NCI-H82 treated with DMSO at 0.1 percent for 48 hours (cell line): ENCODE results near the gene NOCT.
"Not testable (repeated sequence)": the region's sequence is repeated elsewhere in the genome, so short reads cannot be mapped to it uniquely, and the experiment has no call there.

ENCODE experiments used
- DNase-seq: peaks from one replicate; lab custom pipeline; 2025; ENCODE audit not compliant: unreplicated experiment; lab: John Stamatoyannopoulos, UW

NOCT gene

DNA sequence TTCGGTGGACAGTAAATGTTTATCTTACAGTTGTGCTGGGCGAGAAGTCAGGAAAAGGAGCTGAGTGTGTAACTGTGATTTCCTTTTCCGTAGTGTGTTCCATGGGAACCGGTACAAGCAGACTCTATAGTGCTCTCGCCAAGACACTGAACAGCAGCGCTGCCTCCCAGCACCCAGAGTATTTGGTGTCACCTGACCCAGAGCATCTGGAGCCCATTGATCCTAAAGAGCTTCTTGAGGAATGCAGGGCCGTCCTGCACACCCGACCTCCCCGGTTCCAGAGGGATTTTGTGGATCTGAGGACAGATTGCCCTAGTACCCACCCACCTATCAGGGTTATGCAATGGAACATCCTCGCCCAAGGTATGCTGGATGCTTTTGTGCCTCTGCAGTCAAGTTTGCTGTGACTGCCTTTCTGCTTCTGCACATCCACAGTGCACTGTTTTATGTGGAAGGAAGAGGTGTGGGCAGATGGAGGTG is 27.4 kb downstream of the NOCT start:
- DNase-seq: no peak

DNA sequence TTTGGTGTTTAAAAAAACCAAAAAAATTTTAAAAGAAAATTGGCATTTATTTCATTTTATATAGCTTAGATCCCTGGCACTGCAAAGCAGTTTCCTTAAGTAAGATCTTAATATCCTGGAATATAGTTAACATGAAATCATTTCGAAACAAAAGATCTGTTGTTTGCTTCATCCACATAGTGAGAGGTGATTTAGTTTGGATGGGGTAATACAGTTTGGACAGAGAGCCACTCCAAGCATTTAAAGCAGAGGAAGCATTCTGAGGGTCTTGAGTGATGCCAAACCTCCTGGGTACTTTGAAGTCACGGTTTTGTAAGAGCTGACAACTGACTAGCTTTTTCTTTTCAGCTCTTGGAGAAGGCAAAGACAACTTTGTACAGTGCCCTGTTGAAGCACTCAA is 28.7 kb downstream of the NOCT start:
- DNase-seq: no peak

DNA sequence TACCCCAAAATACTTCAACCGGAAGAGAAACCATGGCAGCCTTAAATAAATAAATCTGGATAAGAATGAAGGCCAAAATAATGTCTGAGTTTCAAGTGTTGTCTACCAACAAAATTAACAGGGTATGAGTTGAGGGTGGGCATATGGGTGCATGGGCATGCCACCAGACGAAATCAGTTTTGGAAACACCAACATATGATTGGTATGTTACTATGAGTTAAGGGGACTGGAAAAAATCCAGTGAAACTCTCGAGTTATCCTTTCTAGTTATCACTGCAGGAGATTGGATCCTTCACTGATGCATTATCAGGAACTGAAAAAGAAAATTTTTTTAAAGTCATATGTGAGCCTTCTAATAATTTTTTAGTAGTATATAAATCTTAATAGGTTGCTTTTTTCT is 32.4 kb downstream of the NOCT start:
- no peak for DNase-seq

DNA sequence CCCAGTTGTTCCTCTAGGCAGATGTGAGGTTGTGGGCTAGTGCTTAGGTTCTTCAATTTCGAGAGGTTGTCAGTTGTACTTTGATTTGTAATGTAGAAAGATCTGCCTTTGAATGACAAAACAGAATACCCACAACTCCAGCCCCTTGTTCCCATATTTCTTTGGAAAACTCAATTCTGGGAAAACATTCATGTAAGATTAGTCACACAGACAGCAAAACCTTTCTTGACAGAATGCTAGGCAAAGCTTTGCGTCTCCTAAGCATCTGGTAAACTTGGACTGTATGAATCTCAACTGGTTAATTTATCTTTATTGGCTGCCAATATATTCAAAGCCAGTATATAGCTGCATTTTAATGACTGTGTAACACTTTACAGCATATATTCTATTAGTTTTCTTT is 34.9 kb downstream of the NOCT start:
- DNase-seq: no peak

DNA sequence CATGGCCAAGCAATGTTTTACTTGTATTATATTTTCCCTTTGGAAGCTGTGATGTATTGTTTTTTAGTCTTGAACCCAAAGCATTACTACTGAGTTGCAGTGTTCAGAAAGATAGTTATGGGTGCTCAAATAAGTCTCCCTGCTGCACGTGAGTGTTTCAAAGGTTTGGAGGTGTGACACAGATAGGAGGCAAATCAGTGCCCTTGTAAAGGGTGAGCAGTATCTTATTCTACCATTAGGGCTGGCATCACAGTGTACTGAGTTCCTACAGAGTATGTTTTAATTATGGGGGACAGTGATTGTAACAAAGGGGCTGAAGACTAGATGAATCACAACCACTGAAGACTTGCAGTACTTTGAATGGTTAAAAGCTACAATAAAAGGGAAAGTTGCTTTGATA is 38.3 kb downstream of the NOCT start:
- no peak for DNase-seq

DNA sequence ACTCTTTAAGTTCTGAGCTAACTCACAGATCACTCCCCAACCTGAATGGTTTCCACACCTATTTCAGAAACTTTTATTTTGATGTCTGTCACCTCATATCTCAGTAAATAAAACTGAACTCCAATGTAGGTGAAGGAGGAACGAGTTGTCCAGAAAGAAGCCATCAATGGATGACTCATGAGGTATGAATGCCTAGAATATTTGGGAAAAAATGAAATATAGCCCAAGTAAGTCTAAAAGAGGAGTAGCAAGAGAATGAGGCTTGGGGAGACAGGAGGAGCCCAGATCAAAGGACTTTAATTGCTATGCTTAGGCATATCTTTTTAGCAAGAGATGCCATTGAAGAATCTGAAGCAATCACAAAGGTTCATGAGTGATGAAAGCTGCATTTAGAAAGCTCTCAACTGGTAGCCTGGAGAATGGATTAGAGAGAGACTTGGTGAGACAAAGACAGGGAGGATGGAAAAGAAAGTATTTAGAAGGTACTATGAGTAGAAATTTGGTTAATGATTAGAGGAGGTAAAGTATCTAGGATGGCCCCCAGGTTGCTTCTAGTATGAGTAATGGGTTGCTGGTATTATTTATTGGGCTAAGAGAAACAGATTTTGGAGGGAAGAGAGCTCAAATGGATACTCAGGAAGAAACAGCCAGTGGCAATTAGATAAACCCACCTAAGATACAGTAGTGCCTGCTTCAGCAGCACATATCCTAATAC is 39.4 kb downstream of the NOCT start:
- DNase-seq: no peak

DNA sequence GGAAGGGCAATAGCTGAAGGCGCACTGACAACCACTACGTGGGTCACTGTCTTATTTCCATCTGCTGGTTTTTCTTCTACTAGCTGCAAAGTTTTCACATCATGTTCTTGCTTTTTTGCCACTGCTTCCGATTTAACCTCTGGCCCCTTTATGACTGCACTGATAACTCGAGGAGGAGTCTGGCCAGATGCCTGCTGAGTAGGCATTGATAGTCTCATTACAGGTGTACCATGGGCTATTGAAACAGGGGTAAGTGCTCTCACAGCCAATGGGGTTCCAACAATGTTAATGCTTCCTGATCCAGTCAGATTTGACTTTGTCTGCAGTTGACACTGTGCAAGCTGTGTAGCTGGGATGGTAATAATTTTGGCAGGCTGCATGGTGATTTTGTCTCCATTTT is 43.4 kb downstream of the NOCT start:
- DNase-seq: not testable (repeated sequence)

DNA sequence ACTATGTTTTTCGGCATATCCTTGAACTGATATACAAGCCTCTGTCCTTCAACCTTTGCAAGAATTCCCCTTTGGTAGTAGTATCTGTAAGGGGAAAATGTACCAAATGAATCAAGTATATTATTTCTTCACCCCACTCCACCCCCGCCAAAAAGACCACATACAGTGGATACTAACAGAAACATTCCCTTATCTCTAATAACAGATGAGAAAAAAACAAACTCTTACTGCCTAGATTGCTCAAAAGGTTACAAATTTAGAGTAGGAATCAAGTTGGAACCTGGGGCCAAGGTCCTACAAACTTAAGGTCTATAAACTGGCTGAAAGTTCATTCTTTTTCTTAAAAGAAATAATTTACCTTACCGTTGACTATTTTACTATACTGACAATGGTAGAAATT is 45.0 kb downstream of the NOCT start:
- no peak for DNase-seq

DNA sequence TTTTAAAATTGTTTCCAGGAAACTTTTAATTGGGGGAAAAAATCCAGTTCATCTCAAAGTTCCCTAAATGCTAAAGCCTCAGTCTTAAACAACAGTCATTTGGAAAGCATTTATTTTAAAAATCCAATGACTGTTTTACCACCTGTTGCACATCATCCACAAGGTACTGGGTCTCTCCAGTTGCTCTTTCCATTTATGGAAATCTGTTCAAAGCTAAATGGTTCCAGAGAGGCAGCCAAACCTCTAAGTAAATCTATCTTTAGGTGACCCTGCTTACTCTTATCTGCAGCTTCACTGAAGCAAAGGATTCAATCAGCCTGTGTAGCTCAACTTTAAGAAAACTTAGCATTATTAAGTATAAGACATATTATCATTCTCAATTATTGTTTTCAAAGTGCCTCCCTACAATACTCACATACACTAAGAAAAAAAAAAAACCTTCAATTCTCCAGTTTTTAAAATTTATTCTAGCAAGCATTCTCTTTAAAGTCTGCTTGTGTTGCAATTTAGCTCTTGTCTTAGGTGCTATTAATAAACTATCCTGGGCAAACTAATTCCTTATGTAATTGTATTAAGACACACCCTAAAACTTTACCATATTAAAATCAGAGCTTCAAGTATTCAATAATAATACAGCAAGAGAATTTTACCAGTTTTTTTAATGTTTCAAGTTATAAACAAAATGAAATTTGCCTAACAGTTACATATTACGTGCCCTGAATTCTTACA is 60.6 kb downstream of the NOCT start:
- DNase-seq: no peak

DNA sequence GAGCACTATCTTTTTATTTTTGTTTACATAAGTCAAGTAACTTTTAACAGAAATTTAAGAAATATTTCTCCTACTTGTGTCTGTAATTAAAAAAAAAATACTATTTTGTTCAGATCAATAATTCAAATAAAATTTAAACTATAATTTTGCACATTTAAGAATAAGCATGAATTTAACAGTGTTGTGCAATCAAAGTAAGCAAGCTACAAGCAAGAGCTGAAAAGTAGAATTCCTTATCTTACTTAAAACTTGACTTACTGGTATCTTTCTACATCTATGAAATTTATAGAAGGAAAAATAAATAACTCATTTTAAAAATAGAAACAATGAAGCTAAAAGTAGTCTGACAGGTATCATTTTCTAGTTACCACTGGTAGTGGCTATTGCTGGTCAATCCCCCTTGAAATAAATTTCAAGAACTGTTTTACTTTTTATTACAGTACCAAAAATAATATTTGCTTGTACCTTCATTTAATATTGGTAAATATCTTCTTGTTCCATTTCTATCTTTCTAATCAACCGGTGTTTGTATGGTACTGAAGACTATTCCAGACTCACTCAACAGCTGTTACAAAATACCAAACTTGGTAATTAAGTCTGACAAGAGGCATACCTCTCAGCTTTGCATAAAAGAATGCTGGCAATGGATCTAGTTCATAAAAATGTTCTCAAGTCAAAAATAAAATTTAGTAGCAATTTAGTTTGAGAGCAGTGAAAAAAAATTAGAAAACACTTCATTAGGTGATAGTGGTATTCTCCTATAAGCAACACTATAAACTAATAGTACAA is 62.2 kb downstream of the NOCT start:
- no peak for DNase-seq

DNA sequence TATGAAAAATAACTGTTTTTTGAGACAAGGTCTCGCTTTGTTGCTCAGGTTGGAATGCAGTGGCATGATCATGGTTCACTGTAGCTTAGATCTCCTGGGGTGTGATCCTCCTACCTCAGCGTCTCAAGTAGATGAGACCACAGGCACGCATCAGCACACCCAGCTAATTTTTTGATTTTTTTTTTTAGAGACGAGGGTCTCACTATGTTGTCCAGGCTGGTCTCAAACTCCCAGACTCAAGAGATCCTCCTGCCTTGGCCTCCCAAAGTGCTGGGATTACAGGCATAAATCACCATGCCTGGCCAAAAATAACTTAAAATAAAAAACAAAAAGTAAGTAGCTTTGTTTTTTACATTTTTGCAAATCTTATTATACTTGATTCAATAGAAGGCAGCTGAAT is 63.3 kb downstream of the NOCT start:
- DNase-seq: no peak

DNA sequence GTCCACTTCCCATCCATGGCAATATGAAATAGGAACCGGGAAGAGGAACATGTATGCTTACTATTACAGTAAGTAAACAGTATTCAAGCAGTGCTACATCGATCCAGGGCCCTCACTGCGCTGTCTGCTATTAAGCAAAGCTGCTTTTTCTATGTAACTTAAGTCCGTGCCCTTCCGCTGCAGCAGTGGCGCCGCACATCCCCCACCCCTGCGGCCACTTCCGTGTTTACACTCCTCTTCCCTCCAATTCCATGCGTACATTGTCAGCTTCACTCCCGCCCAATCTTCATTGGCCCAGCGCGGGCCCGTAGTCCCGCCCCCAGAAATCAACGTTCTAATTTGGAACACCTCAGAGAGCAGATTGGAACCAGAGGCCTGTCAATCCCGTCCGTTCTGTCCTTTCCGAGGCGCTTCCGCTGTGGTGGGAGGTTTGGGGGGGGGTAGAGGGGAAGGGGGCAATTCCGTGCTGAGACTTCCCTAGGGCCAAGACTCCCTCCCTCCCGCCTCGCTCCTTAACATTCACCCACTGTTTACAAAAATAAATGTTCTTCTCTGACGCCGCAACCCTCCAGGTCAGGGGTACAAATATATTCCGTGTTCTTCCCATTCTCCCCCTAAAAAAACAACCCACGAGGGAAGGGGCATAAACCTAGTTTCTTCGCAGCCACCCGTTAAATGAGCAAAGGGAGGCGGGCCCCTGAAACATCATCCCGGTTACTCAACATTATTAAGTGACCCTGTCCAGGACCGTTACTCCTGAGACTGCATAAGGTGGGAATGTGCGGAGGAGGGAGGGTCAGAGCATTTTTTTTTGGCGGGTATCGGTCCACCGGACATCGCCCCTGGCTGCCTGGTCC is 67.4 kb downstream of the NOCT start:
- peak; percentile 93 for DNase-seq

DNA sequence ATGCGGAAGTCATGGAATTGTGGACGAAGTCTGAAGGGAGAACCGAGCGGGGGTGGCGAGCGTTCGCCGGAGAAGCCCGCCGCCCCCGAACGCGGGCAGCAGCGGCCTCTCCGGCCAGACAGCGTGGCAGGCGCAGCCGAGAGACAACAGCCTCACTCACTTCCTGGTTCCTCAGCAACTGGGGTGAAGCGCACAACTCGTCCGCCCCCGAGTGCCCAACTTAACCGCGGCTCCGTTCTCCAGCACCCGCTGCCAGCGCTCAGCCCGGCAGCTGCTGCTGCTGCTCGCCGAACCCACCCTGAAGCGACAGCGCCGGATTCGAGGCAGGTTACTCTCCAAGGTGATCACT is 68.0 kb downstream of the NOCT start:
- no peak for DNase-seq

DNA sequence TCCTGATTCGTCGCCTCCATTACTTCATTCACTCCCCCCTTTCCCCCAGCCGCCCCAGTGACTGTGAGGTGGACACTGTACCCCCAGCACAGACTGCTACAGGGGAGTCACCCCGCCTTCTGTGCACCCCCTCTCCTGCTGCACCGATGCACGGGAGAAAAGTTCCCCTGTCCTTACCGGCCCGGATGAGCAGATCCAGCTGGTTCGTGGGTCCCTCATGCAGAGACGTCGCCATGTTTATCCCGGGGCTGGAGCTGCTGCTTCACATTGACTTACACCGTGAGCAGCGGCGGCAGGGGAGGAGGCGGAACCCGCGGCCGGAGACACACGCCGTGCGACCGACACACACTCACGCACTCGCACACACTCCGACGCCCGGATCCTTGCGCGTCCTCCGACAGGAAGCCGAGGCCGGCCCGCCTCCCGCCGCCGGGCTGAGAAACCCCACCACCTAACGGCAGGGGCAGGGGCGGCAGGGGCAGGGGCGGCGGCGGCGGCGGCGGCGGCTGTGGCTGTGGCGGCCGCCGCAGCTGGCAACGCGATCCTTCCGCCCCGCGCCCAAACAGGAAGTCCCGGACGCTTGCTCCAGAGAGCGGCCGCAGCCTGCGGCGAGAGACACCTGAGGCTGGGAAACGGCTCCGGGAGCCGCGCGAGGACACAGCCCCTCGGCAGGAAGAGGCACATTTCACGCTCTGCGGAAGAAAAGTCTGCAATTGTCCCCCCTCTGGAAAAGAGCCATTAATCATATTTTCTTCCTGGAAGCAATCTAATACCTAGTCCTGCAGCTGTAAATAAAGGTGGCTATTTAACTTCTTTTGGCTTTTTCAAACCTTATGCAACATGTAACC is 68.6 kb downstream of the NOCT start:
- DNase-seq: peak; percentile 39

DNA sequence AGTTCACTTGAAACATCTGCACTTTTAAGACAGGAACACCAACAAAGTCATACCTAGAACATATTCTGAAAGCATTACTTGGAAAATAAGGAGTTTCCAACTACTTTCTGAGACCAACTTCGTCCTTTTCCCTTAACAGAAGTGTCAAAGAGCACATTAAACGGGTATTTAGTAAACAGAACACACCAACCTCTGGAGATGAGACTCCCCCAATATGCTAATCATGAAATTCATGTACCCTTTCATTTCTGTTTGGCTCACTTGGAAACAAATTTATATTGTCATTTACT is 69.2 kb downstream of the NOCT start:
- DNase-seq: no peak

DNA sequence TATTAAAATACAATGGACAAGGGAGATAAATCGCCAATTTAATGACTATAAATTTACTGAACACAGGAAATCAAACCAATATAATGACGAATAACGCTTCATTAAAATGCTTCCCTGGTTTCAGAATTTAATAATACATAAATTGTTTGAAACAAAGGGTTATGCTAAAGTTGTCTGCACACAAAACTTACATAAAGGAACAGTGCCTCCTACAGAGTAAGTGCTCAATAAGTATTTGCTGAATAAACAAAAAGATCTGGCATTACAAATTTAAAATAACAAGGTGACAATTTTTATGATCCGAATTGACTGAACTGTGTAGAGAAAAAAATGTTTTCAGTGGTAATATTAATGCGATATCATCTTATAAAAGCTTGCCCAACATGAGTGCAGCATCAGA is 69.6 kb downstream of the NOCT start:
- DNase-seq: no peak

DNA sequence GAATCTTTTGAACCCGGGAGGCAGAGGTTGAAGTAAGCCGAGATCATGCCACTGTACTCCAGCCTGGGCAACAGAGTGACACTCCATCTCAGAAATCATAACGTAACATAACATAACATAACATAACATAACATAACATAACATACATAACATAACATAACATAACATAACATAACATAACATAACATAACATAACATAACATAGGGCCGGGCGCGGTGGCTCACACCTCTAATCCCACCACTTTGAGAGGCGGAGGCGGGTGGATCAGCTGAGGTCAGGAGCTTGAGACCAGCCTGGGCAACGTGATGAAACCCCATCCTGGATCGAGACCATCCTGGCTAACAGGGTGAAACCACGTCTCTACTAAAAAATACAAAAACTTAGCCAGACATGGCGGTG is 76.7 kb downstream of the NOCT start:
- no peak for DNase-seq
